ENCODE results near the gene ETV5. TPM values are rescaled to one million over a fixed set of nuclear protein-coding genes. Genes with fewer than 3 reads are reported as not detected.

The ETV5 gene
- total RNA-seq, 4 donors from 2014 or later = 5.9 to 15.5 (median 9.7) TPM

- TF ChIP-seq POLR2A (IDR thresholded peaks at IDR 0.05) = no peak
- TF ChIP-seq POLR2AphosphoS5 (IDR thresholded peaks at IDR 0.05) = no peak
- TF ChIP-seq EP300 (IDR thresholded peaks at IDR 0.05) = no peak
- no peak for TF ChIP-seq CTCF (IDR thresholded peaks at IDR 0.05)
- WGBS, 2 donors (ENCODE audit: low coverage in 1 of 2) = 57% methylated on average over 1 of the region's 1 CpG; no CpG with 5 or more reads in 1 of the 2 donors
Measured at GRCh38 chr3:186143250-186143649, 34.4 kb upstream of the ETV5 start.

GRCh38 chr3:186142393-186142932 lies 33.6 kb upstream of the ETV5 start:
- Histone ChIP-seq H3K36me3 (peaks cover 0 to 2% of the 10 kb centered on the region in 2 donors), H3K4me3 (no peak overlapping the region), H3K4me1 (no peaks in the 10 kb centered on the region), H3K9me3 (no peaks in the 10 kb centered on the region), H3K27ac (no peak overlapping the region), H3K27me3 (no peaks in the 10 kb centered on the region)
- no peak for ATAC-seq
- TF ChIP-seq POLR2AphosphoS5 (IDR thresholded peaks at IDR 0.05) (no peak), EP300 (IDR thresholded peaks at IDR 0.05) (no peak), CTCF (IDR thresholded peaks at IDR 0.05) (no peak), POLR2A (IDR thresholded peaks at IDR 0.05) (no peak)

More at GRCh38 chr3:186143250-186143649, 34.4 kb upstream of the ETV5 start:
- no peaks in the 10 kb centered on the region for H3K27me3 ChIP-seq
- no peaks in the 10 kb centered on the region for H3K9me3 ChIP-seq
- no peak for ATAC-seq
- peaks cover 0 to 10% of the 10 kb centered on the region in 2 donors for H3K36me3 ChIP-seq
- H3K4me3 ChIP-seq = no peak overlapping the region
- no peaks in the 10 kb centered on the region for H3K4me1 ChIP-seq
- H3K27ac ChIP-seq = no peak overlapping the region

GRCh38 chr3:186141790-186142189 lies 32.9 kb upstream of the ETV5 start:
- TF ChIP-seq POLR2AphosphoS5 (IDR thresholded peaks at IDR 0.05) = no peak
- TF ChIP-seq EP300 (IDR thresholded peaks at IDR 0.05) = no peak
- no peak for TF ChIP-seq CTCF (IDR thresholded peaks at IDR 0.05)
- no peak for TF ChIP-seq POLR2A (IDR thresholded peaks at IDR 0.05)
- H3K36me3 ChIP-seq = no peaks in the 10 kb centered on the region
- no peaks in the 10 kb centered on the region for H3K4me1 ChIP-seq
- H3K27me3 ChIP-seq = no peaks in the 10 kb centered on the region
- no peak for ATAC-seq
- H3K27ac ChIP-seq = no peak overlapping the region
- H3K9me3 ChIP-seq = no peaks in the 10 kb centered on the region
- WGBS, 2 donors (ENCODE audit: low coverage in 1 of 2) = 68% methylated on average over 2 of the region's 2 CpGs; no CpG with 5 or more reads in 1 of the 2 donors
- H3K4me3 ChIP-seq = no peak overlapping the region

GRCh38 chr3:186138272-186138981 lies 29.5 kb upstream of the ETV5 start:
- Histone ChIP-seq H3K4me3 (no peak overlapping the region), H3K9me3 (no peaks in the 10 kb centered on the region), H3K27me3 (no peaks in the 10 kb centered on the region), H3K4me1 (no peaks in the 10 kb centered on the region), H3K36me3 (no peaks in the 10 kb centered on the region), H3K27ac (no peak overlapping the region)
- no peak for ATAC-seq
- WGBS, 2 donors (ENCODE audit: low coverage in 1 of 2) = 75 to 93% methylated on average over 10 to 12 of the region's 12 CpGs
- TF ChIP-seq POLR2A (IDR thresholded peaks at IDR 0.05) (no peak), EP300 (IDR thresholded peaks at IDR 0.05) (no peak), POLR2AphosphoS5 (IDR thresholded peaks at IDR 0.05) (no peak), CTCF (IDR thresholded peaks at IDR 0.05) (no peak)
